ENCODE results near the gene ANKRD63. TPM values are rescaled to one million over a fixed set of nuclear protein-coding genes. Genes with fewer than 3 reads are reported as not detected.

The ANKRD63 gene
- total RNA-seq, 1 donor from 2014 or later, result not detected

- DNase-seq (ENCODE audit: low spot score), result peak; percentile 73
Measured at GRCh38 chr15:40279437-40280141, 3.3 kb downstream of the ANKRD63 start.

GRCh38 chr15:40278026-40278425 is 4.8 kb downstream of the ANKRD63 start:
- no peak for DNase-seq (ENCODE audit: low spot score)

GRCh38 chr15:40277471-40277870 is 5.4 kb downstream of the ANKRD63 start:
- no peak for DNase-seq (ENCODE audit: low spot score)

- no peak for DNase-seq (ENCODE audit: low spot score)
Measured at GRCh38 chr15:40276927-40277326, 5.9 kb downstream of the ANKRD63 start.

GRCh38 chr15:40275954-40276353 is 6.9 kb downstream of the ANKRD63 start:
- no peak for DNase-seq (ENCODE audit: low spot score)

- no peak for DNase-seq (ENCODE audit: low spot score)
Measured at GRCh38 chr15:40275523-40275922, 7.3 kb downstream of the ANKRD63 start.

GRCh38 chr15:40274350-40275274 is 8.3 kb downstream of the ANKRD63 start:
- peak; percentile 83 for DNase-seq (ENCODE audit: low spot score)

- no peak for DNase-seq (ENCODE audit: low spot score)
Measured at GRCh38 chr15:40273428-40273827, 9.4 kb downstream of the ANKRD63 start.

- no peak for DNase-seq (ENCODE audit: low spot score)
Measured at GRCh38 chr15:40272485-40273056, 10.3 kb downstream of the ANKRD63 start.

GRCh38 chr15:40271685-40272484 is 11.0 kb downstream of the ANKRD63 start:
- no peak for DNase-seq (ENCODE audit: low spot score)

- DNase-seq (ENCODE audit: low spot score), result no peak
Measured at GRCh38 chr15:40270246-40270995, 12.4 kb downstream of the ANKRD63 start.

GRCh38 chr15:40269604-40270003 is 13.3 kb downstream of the ANKRD63 start:
- no peak for DNase-seq (ENCODE audit: low spot score)

GRCh38 chr15:40267670-40268069 is 15.2 kb downstream of the ANKRD63 start:
- no peak for DNase-seq (ENCODE audit: low spot score)

GRCh38 chr15:40266828-40267304 is 16.0 kb downstream of the ANKRD63 start:
- peak; percentile 65 for DNase-seq (ENCODE audit: low spot score)

- DNase-seq (ENCODE audit: low spot score), result no peak
Measured at GRCh38 chr15:40265875-40266274, 17.0 kb downstream of the ANKRD63 start.

- DNase-seq (ENCODE audit: low spot score), result no peak
Measured at GRCh38 chr15:40265355-40265754, 17.5 kb downstream of the ANKRD63 start.

- no peak for DNase-seq (ENCODE audit: low spot score)
Measured at GRCh38 chr15:40264321-40265153, 18.3 kb downstream of the ANKRD63 start.

GRCh38 chr15:40263024-40263754 is 19.7 kb downstream of the ANKRD63 start:
- no peak for DNase-seq (ENCODE audit: low spot score)

- DNase-seq (ENCODE audit: low spot score), result no peak
Measured at GRCh38 chr15:40259021-40259420, 23.8 kb downstream of the ANKRD63 start.
